Measurements from ENCODE around the gene GRPEL1. TPM values are rescaled to one million over a fixed set of nuclear protein-coding genes. Genes with fewer than 3 reads are reported as not detected.

GRPEL1 gene
- total and polyA plus RNA-seq, 9 of the 15 experiments (the other 6 are each of a cell fraction or from before 2014, with no cell fraction given): 43.4 to 192 (median 86.6) TPM

DNA sequence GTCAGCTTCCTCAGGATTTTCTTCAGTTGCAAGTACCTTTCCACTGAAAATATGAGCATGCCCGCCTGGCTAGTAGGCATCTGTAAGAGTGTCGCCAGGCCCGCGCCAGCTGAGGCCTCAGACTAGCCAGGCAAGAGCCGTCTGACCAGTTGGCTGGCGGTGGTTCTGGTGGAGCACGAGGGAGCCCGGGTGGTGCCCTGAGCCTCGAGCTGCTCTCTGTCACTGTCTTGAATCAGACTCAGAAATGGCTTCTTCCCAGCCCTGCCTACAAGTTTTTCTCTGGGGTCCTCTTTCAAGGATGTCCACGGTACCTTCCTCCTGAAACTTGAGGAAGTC is 11.9 kb downstream of the GRPEL1 start:
- Histone ChIP-seq H3K27me3 (ENCODE audit: control insufficient read depth in 2 of 2, insufficient read depth in 2 of 2, low read length in 2 of 2) (no peaks in the 10 kb centered on the region), H3K27ac (ENCODE audit: extremely low read depth, low read depth, low read length) (no peak overlapping the region), H3K36me3 (ENCODE audit: control insufficient read depth, insufficient read depth, low read length) (peaks cover 73% of the 10 kb centered on the region; the same call in 2 of the 3 replicates), H3K9me1 (ENCODE audit: control insufficient read depth, insufficient read depth, low read length) (peaks cover under 1% of the 10 kb centered on the region), H3K4me2 (ENCODE audit: insufficient read depth, low read length) (no peak overlapping the region), H3K4me1 (replicated peaks in 1 of 2; ENCODE audit: control insufficient read depth in 2 of 2, insufficient read depth in 2 of 2, low read length in 2 of 2) (peaks cover under 1 to 31% of the 10 kb centered on the region in 2 experiments; a peak in 3 of 5 replicates), H3K4me3 (no peak overlapping the region), H3K9ac (ENCODE audit: insufficient read depth in 1 of 2, low read depth in 2 of 2, low read length in 2 of 2) (no peak overlapping the region), H3K9me3 (replicated peaks; ENCODE audit: control insufficient read depth, insufficient read depth, low read depth, low read length) (no peaks in the 10 kb centered on the region), H3K79me2 (ENCODE audit: control insufficient read depth, insufficient read depth, low read length) (peaks cover 3% of the 10 kb centered on the region; the same call in 1 of the 3 replicates), H2AFZ (ENCODE audit: low read depth, low read length) (no peak overlapping the region), H4K20me1 (replicated peaks; ENCODE audit: control insufficient read depth, insufficient read depth, low read length) (0 out of 2 replicates have a peak, but pooled peaks cover 5% of the 10 kb centered on the region)
- CTCF ChIA-PET (ENCODE audit: low intra/inter-chr PET ratio): no interaction called here
- POLR2A ChIA-PET: interaction anchor here (0.6 to 3.5 kb wide), 5 partner anchors 9 to 84 kb away, joined by 4 to 24 read pairs (median 5); partner anchors contain the start of genes GRPEL1 and TADA2B
- no peak for ATAC-seq
- intact Hi-C loops (cut with micrococcal nuclease) (no loop called here), in situ Hi-C loops (cut with MboI) (no loop called here)
- TF ChIP-seq BRF1 (IDR thresholded peaks at IDR 0.05; ENCODE audit: borderline replicate concordance, extremely low read depth, insufficient read length) (no peak), HNRNPH1 (optimal IDR thresholded peaks at IDR 0.05; ENCODE audit: low read depth, low read length) (no peak)
- FAIRE-seq: no peak
- no TSS peak for BruUV-seq (replicated peaks)
- no peak for DNase-seq (ENCODE audit: extremely low read depth in 1 of 4, low spot score in 3 of 4)
- WGBS (ENCODE audit: insufficient coverage, low coverage, missing lambda C conversion rate): 85% methylated on average over 10 of the region's 10 CpGs

DNA sequence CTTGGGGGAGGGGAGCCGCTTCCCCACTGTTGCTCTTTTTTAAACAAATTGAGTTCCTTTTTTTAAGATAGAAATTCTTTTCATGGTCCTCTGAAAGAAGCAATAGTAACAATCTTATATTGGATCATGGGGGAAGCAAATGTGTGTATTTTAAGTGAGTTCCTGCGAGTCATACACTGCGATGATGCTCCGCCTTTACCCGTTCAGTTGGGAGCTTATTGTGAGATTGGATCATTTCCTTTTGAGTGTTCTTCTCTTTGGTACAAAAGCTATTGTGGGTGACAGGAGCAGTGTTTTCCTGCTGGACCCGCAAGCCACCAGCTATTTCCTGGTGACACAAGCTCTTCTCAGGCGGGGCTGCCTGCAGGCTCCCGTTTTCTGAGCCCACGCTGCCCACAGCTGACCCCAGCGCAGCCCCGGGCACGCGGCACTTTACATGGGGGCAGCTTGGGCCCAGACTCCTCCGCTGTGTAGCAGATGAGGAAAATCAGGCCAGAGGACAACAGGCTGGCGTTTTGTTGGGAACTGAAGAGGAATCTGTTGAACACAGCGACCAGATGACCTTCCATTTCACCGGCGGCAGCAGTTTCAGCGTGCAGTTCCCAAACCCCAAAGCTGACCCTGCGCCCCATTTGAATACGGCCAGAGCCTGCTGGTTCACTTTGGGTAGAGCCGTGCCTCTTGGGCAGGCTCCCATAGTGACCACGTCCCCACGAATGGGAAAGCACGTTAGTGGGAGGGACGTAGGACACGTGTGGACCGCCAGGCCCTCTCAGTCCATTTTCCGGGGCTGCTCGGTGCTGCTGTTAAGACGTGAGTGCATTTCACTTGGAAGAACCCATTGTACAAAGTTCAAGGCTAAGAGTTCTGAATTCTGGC is 12.5 kb downstream of the GRPEL1 start:
- WGBS (ENCODE audit: insufficient coverage, low coverage, missing lambda C conversion rate): 90% methylated on average over 30 of the region's 31 CpGs
- no peak for TF ChIP-seq MEF2A (IDR thresholded peaks at IDR 0.05; ENCODE audit: control insufficient read depth, low read depth, low read length)
- no peak for TF ChIP-seq ZNF696 (CRISPR knock-in tag; conservative IDR thresholded peaks at IDR 0.05)
- 0 out of 2 replicates have a peak, but pooled peaks have one; percentile 21 for TF ChIP-seq POLR2G (IDR thresholded peaks at IDR 0.05; ENCODE audit: low read depth, low read length)
- no peak for TF ChIP-seq ZNF436 (CRISPR knock-in tag; IDR thresholded peaks at IDR 0.05)
- TF ChIP-seq, protein P1, sequence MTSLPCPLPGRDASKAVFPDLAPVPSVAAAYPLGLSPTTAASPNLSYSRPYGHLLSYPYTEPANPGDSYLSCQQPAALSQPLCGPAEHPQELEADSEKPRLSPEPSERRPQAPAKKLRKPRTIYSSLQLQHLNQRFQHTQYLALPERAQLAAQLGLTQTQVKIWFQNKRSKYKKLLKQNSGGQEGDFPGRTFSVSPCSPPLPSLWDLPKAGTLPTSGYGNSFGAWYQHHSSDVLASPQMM (CRISPR knock-in tag; IDR thresholded peaks at IDR 0.05): no peak
- 0 out of 2 replicates have a peak, but pooled peaks have one; percentile 27 for TF ChIP-seq RBFOX2 (IDR thresholded peaks at IDR 0.05; ENCODE audit: low read depth, low read length)
- TF ChIP-seq WHSC1 (IDR thresholded peaks at IDR 0.05; ENCODE audit: low read length): no peak
- no peak for TF ChIP-seq LEF1 (IDR thresholded peaks at IDR 0.05)
- TF ChIP-seq, protein P2, sequence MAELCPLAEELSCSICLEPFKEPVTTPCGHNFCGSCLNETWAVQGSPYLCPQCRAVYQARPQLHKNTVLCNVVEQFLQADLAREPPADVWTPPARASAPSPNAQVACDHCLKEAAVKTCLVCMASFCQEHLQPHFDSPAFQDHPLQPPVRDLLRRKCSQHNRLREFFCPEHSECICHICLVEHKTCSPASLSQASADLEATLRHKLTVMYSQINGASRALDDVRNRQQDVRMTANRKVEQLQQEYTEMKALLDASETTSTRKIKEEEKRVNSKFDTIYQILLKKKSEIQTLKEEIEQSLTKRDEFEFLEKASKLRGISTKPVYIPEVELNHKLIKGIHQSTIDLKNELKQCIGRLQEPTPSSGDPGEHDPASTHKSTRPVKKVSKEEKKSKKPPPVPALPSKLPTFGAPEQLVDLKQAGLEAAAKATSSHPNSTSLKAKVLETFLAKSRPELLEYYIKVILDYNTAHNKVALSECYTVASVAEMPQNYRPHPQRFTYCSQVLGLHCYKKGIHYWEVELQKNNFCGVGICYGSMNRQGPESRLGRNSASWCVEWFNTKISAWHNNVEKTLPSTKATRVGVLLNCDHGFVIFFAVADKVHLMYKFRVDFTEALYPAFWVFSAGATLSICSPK (IDR thresholded peaks at IDR 0.05; ENCODE audit: borderline replicate concordance): no peak
- no peak for TF ChIP-seq CHD4 (IDR thresholded peaks at IDR 0.05; ENCODE audit: insufficient read depth, insufficient replicate concordance, low read depth, low read length, poor library complexity, severe bottlenecking)

More for the DNA sequence above, 12.5 kb downstream of the GRPEL1 start:
- ChIA-PET POLR2A (interaction anchor here (0.6 to 3.5 kb wide), 5 partner anchors 8 to 83 kb away, joined by 3 to 24 read pairs (median 5); partner anchors contain the start of gene GRPEL1), CTCF (ENCODE audit: low intra/inter-chr PET ratio) (no interaction called here)
- Histone ChIP-seq H4K20me1 (replicated peaks; ENCODE audit: control insufficient read depth, insufficient read depth, low read length) (peaks cover 5% of the 10 kb centered on the region; the same call in 1 of the 2 replicates), H3K27ac (ENCODE audit: extremely low read depth, low read depth, low read length) (no peak overlapping the region), H3K4me2 (ENCODE audit: insufficient read depth, low read length) (no peak overlapping the region), H3K9me3 (replicated peaks; ENCODE audit: control insufficient read depth, insufficient read depth, low read depth, low read length) (no peaks in the 10 kb centered on the region), H3K4me1 (replicated peaks in 1 of 2; ENCODE audit: control insufficient read depth in 2 of 2, insufficient read depth in 2 of 2, low read length in 2 of 2) (peaks cover 4 to 37% of the 10 kb centered on the region in 2 experiments; a peak in 4 of 5 replicates), H3K4me3 (no peak overlapping the region), H2AFZ (ENCODE audit: low read depth, low read length) (no peak overlapping the region), H3K36me3 (ENCODE audit: control insufficient read depth, insufficient read depth, low read length) (peaks cover 67% of the 10 kb centered on the region; the same call in 2 of the 3 replicates), H3K9ac (ENCODE audit: insufficient read depth in 1 of 2, low read depth in 2 of 2, low read length in 2 of 2) (no peak overlapping the region), H3K9me1 (ENCODE audit: control insufficient read depth, insufficient read depth, low read length) (peaks cover 6% of the 10 kb centered on the region), H3K27me3 (ENCODE audit: control insufficient read depth in 2 of 2, insufficient read depth in 2 of 2, low read length in 2 of 2) (no peaks in the 10 kb centered on the region), H3K79me2 (ENCODE audit: control insufficient read depth, insufficient read depth, low read length) (peaks cover 8% of the 10 kb centered on the region; the same call in 1 of the 3 replicates)
- no peak for ATAC-seq
- intact Hi-C loops (cut with micrococcal nuclease): no loop called here
- BruUV-seq (replicated peaks): no TSS peak
- DNase-seq (ENCODE audit: extremely low read depth in 1 of 4, low spot score in 3 of 4): no peak
- in situ Hi-C loops (cut with MboI): no loop called here
- FAIRE-seq: no peak

Data from K562 (cell line).